Tibial nerve (tissue), 4 donors: ENCODE results near the gene SPNS3.

Source experiments
- EP300 ChIP-seq, 2 donors: sonication (generic); formaldehyde crosslinking; IDR thresholded peaks; one replicate each; pipeline ENCODE4 v1.6.1; 2017; ENCODE audit warnings: antibody characterized with exemption in 2 of 2, mild to moderate bottlenecking in 1 of 2
- POLR2A ChIP-seq, 2 donors: fragments of 450-650 bp; IDR thresholded peaks; one replicate each; pipeline ENCODE4 v1.6.1; 2017; ENCODE audit warnings: antibody characterized with exemption in 2 of 2, mild to moderate bottlenecking in 2 of 2, moderate library complexity in 2 of 2
- TF ChIP-seq, protein P1 (sequence below), 5 experiments: fragments of 200-600 bp in 3 of 5; fragments of 450-650 bp in 2 of 5; sonication (generic) in 3 of 5; IDR thresholded peaks; one replicate each; pipeline ENCODE4 v1.5.1; 2016 to 2019; ENCODE audit warnings: antibody characterized with exemption in 5 of 5, mild to moderate bottlenecking in 3 of 5, moderate library complexity in 2 of 5

DNA sequence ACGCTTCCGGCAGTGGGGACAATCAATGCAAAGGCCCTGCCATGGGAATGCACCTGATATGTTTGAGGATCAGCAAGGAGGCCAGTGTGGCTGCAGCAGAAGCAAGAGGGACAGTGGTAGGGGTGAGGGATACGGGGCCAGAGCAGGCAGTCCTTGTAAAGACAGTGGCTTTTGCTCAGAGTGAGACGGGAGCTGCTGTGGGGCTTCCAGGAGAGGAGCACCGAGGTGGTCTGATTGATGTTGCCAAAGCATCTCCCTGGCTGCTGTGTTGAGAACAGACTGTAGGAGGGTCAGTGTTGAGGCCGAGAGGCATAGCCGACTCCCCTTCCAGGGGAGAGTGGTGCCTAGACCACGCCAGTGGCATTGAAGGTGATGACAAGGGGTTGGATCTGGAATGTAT, 53.6 kb downstream of the SPNS3 start:
- TF ChIP-seq POLR2A (IDR thresholded peaks at IDR 0.05) (no peak), EP300 (IDR thresholded peaks at IDR 0.05) (no peak)
- TF ChIP-seq, protein P1, sequence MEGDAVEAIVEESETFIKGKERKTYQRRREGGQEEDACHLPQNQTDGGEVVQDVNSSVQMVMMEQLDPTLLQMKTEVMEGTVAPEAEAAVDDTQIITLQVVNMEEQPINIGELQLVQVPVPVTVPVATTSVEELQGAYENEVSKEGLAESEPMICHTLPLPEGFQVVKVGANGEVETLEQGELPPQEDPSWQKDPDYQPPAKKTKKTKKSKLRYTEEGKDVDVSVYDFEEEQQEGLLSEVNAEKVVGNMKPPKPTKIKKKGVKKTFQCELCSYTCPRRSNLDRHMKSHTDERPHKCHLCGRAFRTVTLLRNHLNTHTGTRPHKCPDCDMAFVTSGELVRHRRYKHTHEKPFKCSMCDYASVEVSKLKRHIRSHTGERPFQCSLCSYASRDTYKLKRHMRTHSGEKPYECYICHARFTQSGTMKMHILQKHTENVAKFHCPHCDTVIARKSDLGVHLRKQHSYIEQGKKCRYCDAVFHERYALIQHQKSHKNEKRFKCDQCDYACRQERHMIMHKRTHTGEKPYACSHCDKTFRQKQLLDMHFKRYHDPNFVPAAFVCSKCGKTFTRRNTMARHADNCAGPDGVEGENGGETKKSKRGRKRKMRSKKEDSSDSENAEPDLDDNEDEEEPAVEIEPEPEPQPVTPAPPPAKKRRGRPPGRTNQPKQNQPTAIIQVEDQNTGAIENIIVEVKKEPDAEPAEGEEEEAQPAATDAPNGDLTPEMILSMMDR (IDR thresholded peaks at IDR 0.05) = no peak
